H9 (cell line): ENCODE results near the gene CCDC82. TPM values are rescaled to one million over a fixed set of nuclear protein-coding genes. Genes with fewer than 3 reads are reported as not detected.

Experiments used
- DNase-seq: peaks from one replicate; pipeline ENCODE4 v3.0.0-alpha.2; 2017
- H2AFZ ChIP-seq: one replicate; pipeline ENCODE4 v1.6.1; 2013; ENCODE audit warnings: mild to moderate bottlenecking, low read length, control low read depth, moderate library complexity
- H2AK5ac ChIP-seq: 2 replicates; pipeline ENCODE4 v1.6.1; 2013; ENCODE audit warnings: low read length, control low read depth, mixed read lengths; ENCODE audit not compliant: insufficient read length
- H2BK120ac ChIP-seq: one replicate; pipeline ENCODE4 v1.6.1; 2013; ENCODE audit warnings: low read depth, mild to moderate bottlenecking, low read length, control low read depth, inconsistent platforms; ENCODE audit not compliant: poor library complexity, severe bottlenecking
- H2BK12ac ChIP-seq: 2 replicates; pipeline ENCODE4 v1.6.1; 2013; ENCODE audit warnings: low read length, control low read depth, mixed read lengths, low read depth; ENCODE audit not compliant: insufficient read length
- H2BK15ac ChIP-seq: 2 replicates; pipeline ENCODE4 v1.6.1; 2013; ENCODE audit warnings: low read depth, low read length, control low read depth
- H2BK20ac ChIP-seq: one replicate; pipeline ENCODE4 v1.6.1; 2013; ENCODE audit warnings: low read depth, mild to moderate bottlenecking, low read length, control low read depth, inconsistent platforms; ENCODE audit not compliant: poor library complexity, severe bottlenecking
- H2BK5ac ChIP-seq: 2 replicates; pipeline ENCODE4 v1.6.1; 2013; ENCODE audit warnings: low read length, control low read depth, mixed read lengths; ENCODE audit not compliant: insufficient read length
- H3K14ac ChIP-seq: 2 replicates; pipeline ENCODE4 v1.6.1; 2013; ENCODE audit warnings: low read length, control low read depth; ENCODE audit not compliant: insufficient read depth
- H3K18ac ChIP-seq: 2 replicates; pipeline ENCODE4 v1.6.1; 2013; ENCODE audit warnings: low read depth, mild to moderate bottlenecking, mixed read lengths, low read length, control low read depth; ENCODE audit not compliant: insufficient read length
- H3K23ac ChIP-seq: 2 replicates; pipeline ENCODE4 v1.6.1; 2013; ENCODE audit warnings: low read length, control low read depth, mixed read lengths, low read depth; ENCODE audit not compliant: insufficient read length
- H3K23me2 ChIP-seq: 2 replicates; pipeline ENCODE4 v1.6.1; 2013; ENCODE audit warnings: low read depth, mild to moderate bottlenecking, mixed read lengths, low read length, control low read depth; ENCODE audit not compliant: insufficient read length, poor library complexity, severe bottlenecking
- H3K27ac ChIP-seq: 2 replicates; pipeline ENCODE4 v1.5.1; 2013; ENCODE audit warnings: low read length, control low read depth, mixed read lengths, low read depth; ENCODE audit not compliant: insufficient read length
- H3K27me3 ChIP-seq: 2 replicates; pipeline ENCODE4 v1.6.1; 2013; ENCODE audit warnings: low read length, control low read depth, inconsistent platforms; ENCODE audit not compliant: insufficient read depth
- H3K4ac ChIP-seq: 2 replicates; pipeline ENCODE4 v1.6.1; 2013; ENCODE audit warnings: low read depth, mild to moderate bottlenecking, control low read depth, inconsistent platforms, low read length, moderate library complexity
- H3K4me1 ChIP-seq: 2 replicates; pipeline ENCODE4 v1.6.1; 2013; ENCODE audit warnings: low read length, control low read depth, inconsistent platforms; ENCODE audit not compliant: insufficient read depth
- H3K4me2 ChIP-seq: 2 replicates; pipeline ENCODE4 v1.6.1; 2013; ENCODE audit warnings: low read length, control low read depth, mixed read lengths; ENCODE audit not compliant: insufficient read length, insufficient read depth
- H3K56ac ChIP-seq: 2 replicates; pipeline ENCODE4 v1.6.1; 2013; ENCODE audit warnings: low read depth, mild to moderate bottlenecking, mixed read lengths, low read length, control low read depth; ENCODE audit not compliant: insufficient read length
- H3K79me1 ChIP-seq: 2 replicates; pipeline ENCODE4 v1.6.1; 2013; ENCODE audit warnings: low read depth, mild to moderate bottlenecking, moderate library complexity, low read length, control low read depth, inconsistent platforms; ENCODE audit not compliant: insufficient read depth, poor library complexity, severe bottlenecking
- H3K79me2 ChIP-seq: 2 replicates; pipeline ENCODE4 v1.6.1; 2013; ENCODE audit warnings: low read length, control low read depth, inconsistent platforms; ENCODE audit not compliant: insufficient read depth
- H3K9ac ChIP-seq: 2 replicates; pipeline ENCODE4 v1.6.1; 2013; ENCODE audit warnings: low read length, control low read depth, mixed read lengths; ENCODE audit not compliant: insufficient read length; ENCODE audit errors: extremely low read depth
- H3K9me3 ChIP-seq: one replicate; pipeline ENCODE4 v1.6.1; 2013; ENCODE audit warnings: low read depth, low read length, inconsistent platforms; ENCODE audit not compliant: control insufficient read depth
- H3T11ph ChIP-seq: one replicate; pipeline ENCODE4 v1.6.1; 2013; ENCODE audit warnings: mild to moderate bottlenecking, low read length, control low read depth, inconsistent platforms
- H4K20me1 ChIP-seq: one replicate; pipeline ENCODE4 v1.6.1; 2013; ENCODE audit not compliant: control insufficient read depth, insufficient read length, insufficient read depth
- H4K5ac ChIP-seq: 2 replicates; pipeline ENCODE4 v1.6.1; 2013; ENCODE audit warnings: low read depth, mild to moderate bottlenecking, mixed read lengths, low read length, control low read depth; ENCODE audit not compliant: insufficient read length
- H4K8ac ChIP-seq: replicated peaks from 2 replicates; pipeline ENCODE4 v1.6.1; 2013; ENCODE audit warnings: low read length, control low read depth, mixed read lengths, low read depth; ENCODE audit not compliant: insufficient read length
- H4K91ac ChIP-seq: 2 replicates; pipeline ENCODE4 v1.6.1; 2013; ENCODE audit warnings: low read depth, mild to moderate bottlenecking, moderate library complexity, mixed read lengths, low read length, control low read depth; ENCODE audit not compliant: insufficient read length
- H3K27ac Mint-ChIP-seq, 3 experiments: 2 replicates in 2 of 3; 3 replicates in 1 of 3; pipeline ENCODE4 v1.8.0; 2020 to 2021; ENCODE audit warnings: mixed read lengths in 3 of 3, mild to moderate bottlenecking in 1 of 3, moderate library complexity in 1 of 3
- H3K27me3 Mint-ChIP-seq: 2 replicates; pipeline ENCODE4 v1.8.0; 2021; ENCODE audit warnings: low read depth, mild to moderate bottlenecking, moderate library complexity, mixed read lengths
- H3K36me3 Mint-ChIP-seq, 3 experiments: 2 replicates in 2 of 3; 3 replicates in 1 of 3; pipeline ENCODE4 v1.8.0; 2020 to 2021; ENCODE audit warnings: low read depth in 3 of 3, mixed read lengths in 3 of 3; ENCODE audit not compliant: insufficient read depth in 1 of 3
- H3K4me1 Mint-ChIP-seq, 2 experiments: 2 replicates each; pipeline ENCODE4 v1.8.0; 2020; ENCODE audit warnings: mixed read lengths in 2 of 2
- H3K4me3 Mint-ChIP-seq, 2 experiments: 2 replicates in 1 of 2; 3 replicates in 1 of 2; pipeline ENCODE4 v1.8.0; 2020 to 2021; ENCODE audit warnings: mild to moderate bottlenecking in 2 of 2, mixed read lengths in 2 of 2, moderate library complexity in 1 of 2
- H3K9me3 Mint-ChIP-seq, 2 experiments: 2 replicates in 1 of 2; 3 replicates in 1 of 2; pipeline ENCODE4 v1.8.0; 2020; ENCODE audit warnings: mild to moderate bottlenecking in 2 of 2, mixed read lengths in 2 of 2, moderate library complexity in 1 of 2
- CTCF ChIP-seq: fragments of 200-600 bp; sonication (generic); conservative IDR thresholded peaks from 3 replicates; pipeline ENCODE4 v1.8.0; 2021; ENCODE audit warnings: antibody characterized with exemption, mild to moderate bottlenecking
- WGBS: extraction: QIAGEN DNeasy Blood & Tissue Kit; methylation state at CpG from one replicate; pipeline ENCODE4 v1.1.7; 2013; ENCODE audit warnings: missing lambda C conversion rate, low lambda C conversion rate, mixed read lengths; ENCODE audit not compliant: insufficient read length; ENCODE audit errors: extremely low coverage; 5-methylcytosine and 5-hydroxymethylcytosine counted together
- total RNA-seq: library from RNA; stranded (reverse); gene quantifications from 2 replicates; pipeline ENCODE4 v1.2.1, GENCODE V29; 2021

The CCDC82 gene
- total RNA-seq, 1 experiment from 2014 or later, result 17.4 TPM

GRCh38 chr11:96390488-96390792, 728 bp upstream of the CCDC82 start:
- H2BK5ac ChIP-seq, result no peak overlapping the region
- peaks cover 6% of the 10 kb centered on the region for H3K23me2 ChIP-seq
- no peak overlapping the region for H3K4ac ChIP-seq
- Mint-ChIP-seq H3K4me1 (peaks cover 15 to 16% of the 10 kb centered on the region in 2 experiments), H3K4me3 (peak overlapping the region; percentile 91 to 95), H3K27me3 (no peaks in the 10 kb centered on the region), H3K9me3 (peaks cover 17% of the 10 kb centered on the region in 2 experiments), H3K27ac (peak overlapping the region in 1 of 3 experiments; percentile 86; a peak in 1 of 7 replicates), H3K36me3 (peaks cover 16 to 23% (median 18%) of the 10 kb centered on the region in 3 experiments; a peak in 6 of 7 replicates)
- H3K18ac ChIP-seq, result no peak overlapping the region
- WGBS, result no CpG with 5 or more reads among the region's 6 CpGs
- no peak overlapping the region for H2BK120ac ChIP-seq
- H3K23ac ChIP-seq, result no peak overlapping the region
- H2AK5ac ChIP-seq, result no peak overlapping the region
- no peaks in the 10 kb centered on the region; the same call in 1 of the 2 replicates for H3K4me1 ChIP-seq
- no peak overlapping the region for H3T11ph ChIP-seq
- no peak overlapping the region for H2AFZ ChIP-seq
- no peaks in the 10 kb centered on the region for H3K9me3 ChIP-seq
- H3K79me2 ChIP-seq, result no peaks in the 10 kb centered on the region
- DNase-seq, result no peak
- H3K27me3 ChIP-seq, result no peaks in the 10 kb centered on the region
- H3K14ac ChIP-seq, result no peak overlapping the region
- no peaks in the 10 kb centered on the region for H4K20me1 ChIP-seq
- no peak overlapping the region for H2BK20ac ChIP-seq
- H2BK12ac ChIP-seq, result no peak overlapping the region
- H3K9ac ChIP-seq, result peak overlapping the region; percentile 77
- peak overlapping the region; percentile 54 for H3K4me2 ChIP-seq
- no peak overlapping the region for H3K27ac ChIP-seq
- no peak for TF ChIP-seq CTCF
- H4K91ac ChIP-seq, result no peak overlapping the region
- H3K79me1 ChIP-seq, result peaks cover 2% of the 10 kb centered on the region
- no peak overlapping the region for H2BK15ac ChIP-seq
- H4K5ac ChIP-seq, result no peak overlapping the region
- H4K8ac ChIP-seq, result no peak overlapping the region
- H3K56ac ChIP-seq, result no peak overlapping the region
